ENCODE data around the gene SNRNP48. TPM values are rescaled to one million over a fixed set of nuclear protein-coding genes. Genes with fewer than 3 reads are reported as not detected.

Gene SNRNP48
- total and polyA plus RNA-seq, 2 donors (not counting 3 experiments of a cell fraction or from before 2014, with no cell fraction given), result 4.2 to 13.2 TPM

DNA sequence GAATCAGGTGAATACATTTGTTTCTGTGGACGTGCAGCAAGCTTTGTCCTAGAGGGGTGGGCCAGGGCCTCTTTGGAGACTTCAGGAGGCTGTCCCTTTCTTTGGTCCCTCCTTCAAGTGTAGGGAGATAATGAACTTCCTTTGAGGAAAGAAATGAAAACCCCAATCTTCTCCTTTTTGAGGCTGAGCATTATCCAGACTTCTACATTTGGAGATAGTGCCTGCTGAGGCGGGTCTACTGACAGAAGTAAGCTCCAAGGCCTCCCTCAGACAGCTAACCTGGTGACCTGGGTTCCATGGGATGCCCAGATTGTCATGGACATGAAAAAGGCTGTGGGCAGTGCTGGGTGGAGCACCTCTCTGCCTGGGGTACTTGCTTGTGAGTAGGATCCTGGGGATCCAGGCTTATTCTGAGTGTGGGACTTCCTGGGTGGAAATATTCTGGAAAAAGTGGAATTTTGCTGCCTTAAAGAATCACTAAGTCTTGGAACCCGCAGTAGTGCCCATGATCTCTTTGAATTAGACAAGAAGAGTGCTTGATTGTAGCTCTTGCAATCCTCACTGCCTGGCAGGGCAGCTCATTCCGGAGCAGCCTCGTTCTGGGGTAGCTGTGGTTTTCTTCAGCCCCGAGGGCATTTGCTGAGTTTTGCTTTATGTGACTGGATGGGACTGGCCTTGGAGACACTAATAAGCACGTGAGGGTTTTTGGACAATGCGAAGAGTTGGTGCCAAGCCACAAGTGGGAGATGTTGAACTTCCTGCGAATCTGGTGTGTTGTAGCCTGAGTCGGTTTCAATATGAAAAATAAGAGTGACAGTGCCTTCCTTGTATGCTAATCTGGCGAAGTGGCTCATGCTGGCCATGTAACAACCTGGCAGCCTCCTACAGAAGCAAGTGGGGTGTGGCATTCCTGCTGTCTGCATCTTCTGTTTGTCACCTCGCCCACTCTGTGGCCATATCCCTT lies 28.1 kb downstream of the SNRNP48 start:
- CTCF ChIA-PET, result interaction anchor here (0.9 to 1.8 kb wide), 5 partner anchors 28 to 941 kb away, joined by 3 to 6 read pairs (median 4); partner anchors contain the start of gene SNRNP48
- intact Hi-C loops (cut with micrococcal nuclease) (loop anchor here (2.0 to 5.0 kb wide), 2 partner anchors 389 to 441 kb away; no protein-coding TSS in a partner anchor), dilution Hi-C loops (cut with MboI; ENCODE audit: extremely low pct_ligation_motif_present, low sequenced_read_pairs) (no loop called here)
- BruUV-seq (replicated peaks), result no TSS peak
- no peaks in the 10 kb centered on the region for H3K9me3 ChIP-seq (replicated peaks; ENCODE audit: control insufficient read depth, insufficient read depth, low read length)
- H3K27me3 ChIP-seq (ENCODE audit: control insufficient read depth in 2 of 2, insufficient read depth in 2 of 2, low read length in 2 of 2), result no peaks in the 10 kb centered on the region
- no peaks in the 10 kb centered on the region for H3K79me2 ChIP-seq (ENCODE audit: control insufficient read depth, insufficient read depth, low read length)
- no peak for TF ChIP-seq FOS (IDR thresholded peaks at IDR 0.05; ENCODE audit: borderline replicate concordance, insufficient read depth, low read length)
- TF ChIP-seq POLR2A (IDR thresholded peaks at IDR 0.05; ENCODE audit: low read depth, low read length), result no peak
- no peak for TF ChIP-seq MYC (IDR thresholded peaks at IDR 0.05; ENCODE audit: low read depth, low read length)
- TF ChIP-seq GATA2 (IDR thresholded peaks at IDR 0.05; ENCODE audit: insufficient read depth, insufficient read length, low read depth, low read length), result no peak
- TF ChIP-seq JUN (IDR thresholded peaks at IDR 0.05; ENCODE audit: borderline replicate concordance, insufficient read depth, insufficient read length, low read depth), result no peak
- TF ChIP-seq MAX (IDR thresholded peaks at IDR 0.05; ENCODE audit: insufficient read depth, insufficient read length), result no peak
- no peak for TF ChIP-seq CTCF (IDR thresholded peaks at IDR 0.05; ENCODE audit: extremely low read depth in 1 of 2, insufficient read depth in 1 of 2, low read depth in 1 of 2, low read length in 2 of 2)
- no peak for TF ChIP-seq EZH2 (IDR thresholded peaks at IDR 0.05; ENCODE audit: borderline replicate concordance, low read depth, low read length, severe bottlenecking)
- no peak overlapping the region for H3K27ac ChIP-seq (ENCODE audit: insufficient read depth, low read depth, low read length)
- no peaks in the 10 kb centered on the region for H3K36me3 ChIP-seq (ENCODE audit: control insufficient read depth in 2 of 2, extremely low read depth in 1 of 2, insufficient read depth in 2 of 2, low read length in 2 of 2)
- H3K9ac ChIP-seq (replicated peaks; ENCODE audit: extremely low read depth, insufficient read depth, low read length), result no peak overlapping the region
- FAIRE-seq (no peak), DNase-seq (ENCODE audit: low read depth, low spot score) (no peak)
- POLR2A ChIA-PET, result no interaction called here
- no peaks in the 10 kb centered on the region for H3K9me1 ChIP-seq (replicated peaks; ENCODE audit: control insufficient read depth, extremely low read depth, insufficient read depth, low read length)
- no peak overlapping the region for H3K4me2 ChIP-seq (ENCODE audit: insufficient read depth, low read length)
- H2AFZ ChIP-seq (ENCODE audit: low read depth, low read length), result no peak overlapping the region
- no peaks in the 10 kb centered on the region for H4K20me1 ChIP-seq (replicated peaks; ENCODE audit: control insufficient read depth, extremely low read depth, insufficient read depth, low read length)
- no peak overlapping the region for H3K4me3 ChIP-seq (replicated peaks in 1 of 3; ENCODE audit: insufficient read depth in 1 of 3, low read depth in 1 of 3, low read length in 3 of 3)
- no peaks in the 10 kb centered on the region for H3K4me1 ChIP-seq (ENCODE audit: control insufficient read depth, extremely low read depth, insufficient read depth, low read length)

Measured in endothelial cell of umbilical vein (primary cell).